ENCODE data around the gene SIPA1L2.

- TF ChIP-seq ARNT (IDR thresholded peaks at IDR 0.05) (no peak), SUZ12 (IDR thresholded peaks at IDR 0.05) (no peak), FOXK2 (IDR thresholded peaks at IDR 0.05) (no peak)
Observed at GRCh38 chr1:232589812-232590743, 39.9 kb downstream of the SIPA1L2 start.

Data from HEK293T (cell line).